ENCODE data around the gene NETO2.

DNA sequence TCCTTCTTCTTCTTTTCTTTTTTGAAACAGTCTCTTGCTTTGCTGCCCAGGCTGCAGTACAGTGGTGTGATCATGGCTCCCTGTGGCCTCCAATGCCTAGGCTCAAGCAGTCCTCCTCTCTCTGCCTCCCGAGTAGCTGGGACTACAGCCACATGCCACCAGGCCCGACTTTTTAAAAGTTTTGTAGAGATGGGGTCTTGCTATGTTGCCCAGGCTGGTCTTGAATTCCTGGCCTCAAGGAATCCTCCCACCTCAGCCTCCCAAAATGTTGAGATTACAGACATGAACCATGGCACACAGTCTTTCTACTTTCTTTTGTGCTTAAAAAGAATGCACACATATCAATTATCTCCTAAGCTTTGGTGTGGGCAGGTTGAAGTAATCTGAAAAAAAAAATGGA, 109.3 kb downstream of the NETO2 start:
- no peak for TF ChIP-seq CTCF (IDR thresholded peaks at IDR 0.05; ENCODE audit: poor library complexity, severe bottlenecking)
- TF ChIP-seq REST (IDR thresholded peaks at IDR 0.05; ENCODE audit: borderline replicate concordance), result no peak
- no peak for TF ChIP-seq POLR2AphosphoS5 (IDR thresholded peaks at IDR 0.05)
- no peak for TF ChIP-seq EZH2 (IDR thresholded peaks at IDR 0.05; ENCODE audit: borderline replicate concordance, insufficient read depth, low read length, poor library complexity, severe bottlenecking)
- no peak for TF ChIP-seq MXI1 (conservative IDR thresholded peaks at IDR 0.05; ENCODE audit: poor library complexity, severe bottlenecking)
- TF ChIP-seq TAF1 (IDR thresholded peaks at IDR 0.05; ENCODE audit: low read depth), result no peak

All from neural cell (in vitro differentiated cells).